GM23338 (cell line): ENCODE results near the gene EIF3L. TPM values are rescaled to one million over a fixed set of nuclear protein-coding genes. Genes with fewer than 3 reads are reported as not detected.

ENCODE experiments used
- ATAC-seq: fragments of 200-7000 bp; cut with Tn5 transposase; 3 replicates; pipeline ENCODE4 v1.9.1; 2020
- DNase-seq: peaks from one replicate; pipeline ENCODE4 v3.0.0-alpha.2; 2015; ENCODE audit warnings: low spot score
- H2AFZ ChIP-seq: fragments of 200-600 bp; sonication (generic); 2 replicates; pipeline ENCODE4 v1.8.0; 2016; ENCODE audit warnings: antibody characterized with exemption, mild to moderate bottlenecking, moderate library complexity
- H3F3A ChIP-seq: fragments of 200-600 bp; sonication (generic); replicated peaks from 2 replicates; pipeline ENCODE4 v1.8.0; 2017; ENCODE audit warnings: antibody characterized with exemption, mixed run types, low read depth
- H3K27ac ChIP-seq: fragments of 200-600 bp; sonication (generic); 2 replicates; pipeline ENCODE4 v1.6.1; 2016; ENCODE audit warnings: low read depth
- H3K27me3 ChIP-seq: fragments of 200-600 bp; sonication (generic); 2 replicates; pipeline ENCODE4 v1.8.0; 2016; ENCODE audit warnings: mild to moderate bottlenecking, mixed run types, moderate library complexity; ENCODE audit not compliant: insufficient read depth
- H3K36me3 ChIP-seq: fragments of 200-600 bp; sonication (generic); 2 replicates; pipeline ENCODE4 v1.8.0; 2016; ENCODE audit warnings: mild to moderate bottlenecking; ENCODE audit not compliant: insufficient read depth
- H3K4me1 ChIP-seq: fragments of 200-600 bp; sonication (generic); 2 replicates; pipeline ENCODE4 v1.8.0; 2016; ENCODE audit warnings: mild to moderate bottlenecking, moderate library complexity; ENCODE audit not compliant: insufficient read depth
- H3K4me2 ChIP-seq: fragments of 200-600 bp; sonication (generic); 2 replicates; pipeline ENCODE4 v1.7.1; 2017; ENCODE audit warnings: mixed run types
- H3K4me3 ChIP-seq: fragments of 200-600 bp; sonication (generic); 2 replicates; pipeline ENCODE4 v1.6.1; 2016; ENCODE audit warnings: mixed run types
- H3K79me2 ChIP-seq: fragments of 200-600 bp; sonication (generic); replicated peaks from 2 replicates; pipeline ENCODE4 v1.8.0; 2017; ENCODE audit warnings: mild to moderate bottlenecking; ENCODE audit not compliant: insufficient read depth
- H3K9me2 ChIP-seq: fragments of 200-600 bp; sonication (generic); 2 replicates; pipeline ENCODE4 v1.8.0; 2017; ENCODE audit not compliant: insufficient read depth
- H4K20me1 ChIP-seq: fragments of 200-600 bp; sonication (generic); replicated peaks from 2 replicates; pipeline ENCODE4 v1.8.0; 2017; ENCODE audit warnings: mild to moderate bottlenecking; ENCODE audit not compliant: insufficient read depth
- H3K27ac Mint-ChIP-seq: 2 replicates; pipeline ENCODE4 v1.8.0; 2020; ENCODE audit warnings: inconsistent platforms, mild to moderate bottlenecking, moderate library complexity, mixed read lengths
- H3K27me3 Mint-ChIP-seq: 3 replicates; pipeline ENCODE4 v1.8.0; 2022; ENCODE audit warnings: low read depth, mild to moderate bottlenecking, moderate library complexity, mixed read lengths, inconsistent platforms; ENCODE audit not compliant: insufficient read depth, poor library complexity
- H3K36me3 Mint-ChIP-seq: 3 replicates; pipeline ENCODE4 v1.8.0; 2021; ENCODE audit warnings: low read depth, mild to moderate bottlenecking, inconsistent platforms, moderate library complexity, mixed read lengths
- H3K4me1 Mint-ChIP-seq: 3 replicates; pipeline ENCODE4 v1.8.0; 2020; ENCODE audit warnings: mild to moderate bottlenecking, inconsistent platforms, mixed read lengths
- H3K4me3 Mint-ChIP-seq: 3 replicates; pipeline ENCODE4 v1.8.0; 2021; ENCODE audit warnings: moderate library complexity, mild to moderate bottlenecking, inconsistent platforms, mixed read lengths
- H3K9me3 Mint-ChIP-seq: 3 replicates; pipeline ENCODE4 v1.8.0; 2020; ENCODE audit warnings: moderate library complexity, mild to moderate bottlenecking, inconsistent platforms, mixed read lengths
- CREB1 ChIP-seq: fragments of 250-450 bp; sonication (Bioruptor Pico); IDR thresholded peaks from 2 replicates; pipeline ENCODE4 v1.5.0; 2020; ENCODE audit warnings: low read depth, mild to moderate bottlenecking, moderate library complexity
- EZH2 ChIP-seq: fragments of 200-600 bp; sonication (generic); IDR thresholded peaks from one replicate; pipeline ENCODE4 v1.8.0; 2017; ENCODE audit warnings: antibody characterized with exemption, mild to moderate bottlenecking, low read depth; ENCODE audit not compliant: unreplicated experiment
- EZH2phosphoT487 ChIP-seq: fragments of 200-600 bp; sonication (generic); IDR thresholded peaks from one replicate; pipeline ENCODE4 v1.8.1; 2018; ENCODE audit warnings: antibody characterized with exemption; ENCODE audit not compliant: unreplicated experiment
- JUNB ChIP-seq: IDR thresholded peaks from one replicate; pipeline ENCODE4 v1.6.1; 2016; ENCODE audit warnings: antibody characterized with exemption; ENCODE audit not compliant: unreplicated experiment
- NANOG ChIP-seq: IDR thresholded peaks from 2 replicates; pipeline ENCODE4 v1.6.1; 2016; ENCODE audit warnings: antibody characterized with exemption, borderline replicate concordance
- POLR2AphosphoS5 ChIP-seq: IDR thresholded peaks from 2 replicates; pipeline ENCODE4 v1.6.1; 2016; ENCODE audit warnings: antibody characterized with exemption, low read depth
- STAT1 ChIP-seq: IDR thresholded peaks from one replicate; pipeline ENCODE4 v1.6.1; 2016; ENCODE audit warnings: antibody characterized with exemption; ENCODE audit not compliant: unreplicated experiment
- ZNF114 ChIP-seq: fragments of 250-450 bp; sonication (Bioruptor Pico); IDR thresholded peaks from 2 replicates; pipeline ENCODE4 v1.5.0; 2020; ENCODE audit warnings: mild to moderate bottlenecking, moderate library complexity
- ZNF331 ChIP-seq: fragments of 250-450 bp; sonication (Bioruptor Pico); IDR thresholded peaks from 2 replicates; pipeline ENCODE4 v1.5.0; 2020; ENCODE audit warnings: low read depth, mild to moderate bottlenecking, moderate library complexity
- polyA plus RNA-seq: library from polyadenylated mRNA; unstranded; fragments of >200 nt; fragmentation: Nextera tagmentation; extraction: Ambion mirVana; gene quantifications from 2 replicates; pipeline ENCODE4 v1.2.1, GENCODE V29; 2016
- total RNA-seq: library from RNA; depleted of rRNA; stranded (reverse); fragments of >200 nt; shearing (Covaris generic); gene quantifications from 2 replicates; pipeline ENCODE4 v1.2.3, GENCODE V29; 2014
- TF ChIP-seq, protein P1 (sequence below), 2 experiments: fragments of 200-600 bp in 1 of 2; sonication (generic) in 1 of 2; conservative IDR thresholded peaks; 2 replicates each; pipeline versions ENCODE4 v1.5.1 to v1.6.1; 2016 to 2017; ENCODE audit warnings: antibody characterized with exemption in 2 of 2, low read depth in 2 of 2, mild to moderate bottlenecking in 2 of 2, moderate library complexity in 1 of 2
- TF ChIP-seq, protein P2 (sequence below): IDR thresholded peaks from 2 replicates; pipeline ENCODE4 v1.6.1; 2016; ENCODE audit warnings: antibody characterized with exemption
- TF ChIP-seq, protein P3 (sequence below): IDR thresholded peaks from one replicate; pipeline ENCODE4 v1.6.1; 2018; ENCODE audit warnings: antibody characterized with exemption; ENCODE audit not compliant: unreplicated experiment
- TF ChIP-seq, protein P4 (sequence below): fragments of 250-450 bp; sonication (Bioruptor Pico); IDR thresholded peaks from 2 replicates; pipeline ENCODE4 v1.5.0; 2020; ENCODE audit warnings: mild to moderate bottlenecking, moderate library complexity

Gene EIF3L
- total and polyA plus RNA-seq, 2 experiments from 2014 or later, result 430 to 459 TPM

DNA sequence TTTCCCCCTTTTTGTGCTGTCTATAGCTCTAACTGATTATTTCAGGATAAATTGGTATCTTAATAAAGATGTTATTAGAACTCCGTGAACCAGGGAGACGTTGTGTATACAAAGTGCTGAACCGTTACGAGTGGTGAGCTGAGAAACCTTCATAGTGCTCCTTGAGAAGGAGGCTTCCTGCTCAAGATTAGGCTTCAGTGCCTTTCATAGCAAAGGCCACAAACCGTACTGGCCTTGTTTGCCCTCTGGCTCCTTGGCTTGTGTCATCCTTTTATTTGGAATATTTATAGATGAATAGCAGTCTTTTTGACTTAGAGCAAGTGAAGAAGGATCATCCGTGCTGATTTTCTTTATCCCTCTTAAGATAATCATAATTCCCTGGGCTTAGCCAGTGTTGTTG is 16.3 kb downstream of the EIF3L start:
- Histone ChIP-seq H2AFZ (no peak overlapping the region), H3K4me1 (no peaks in the 10 kb centered on the region), H3K36me3 (peaks cover 71% of the 10 kb centered on the region), H3K4me2 (no peak overlapping the region), H3K27ac (no peak overlapping the region), H3K9me2 (no peaks in the 10 kb centered on the region), H3F3A (peaks cover 68% of the 10 kb centered on the region), H3K4me3 (no peak overlapping the region), H3K79me2 (peaks cover 44% of the 10 kb centered on the region), H4K20me1 (peaks cover 27% of the 10 kb centered on the region), H3K27me3 (no peaks in the 10 kb centered on the region)
- Mint-ChIP-seq H3K4me1 (peaks cover 4% of the 10 kb centered on the region; the same call in 2 of the 3 replicates), H3K4me3 (no peak overlapping the region), H3K27ac (no peak overlapping the region), H3K36me3 (peaks cover 100% of the 10 kb centered on the region), H3K9me3 (no peaks in the 10 kb centered on the region; the same call in 2 of the 3 replicates), H3K27me3 (peaks cover 4% of the 10 kb centered on the region)
- DNase-seq, result no peak
- TF ChIP-seq STAT1 (no peak), POLR2AphosphoS5 (no peak), CREB1 (CRISPR knock-in tag) (no peak), EZH2phosphoT487 (no peak), NANOG (no peak), ZNF114 (CRISPR knock-in tag) (no peak), EZH2 (no peak), JUNB (no peak), ZNF331 (CRISPR knock-in tag) (no peak)
- TF ChIP-seq, protein P1, sequence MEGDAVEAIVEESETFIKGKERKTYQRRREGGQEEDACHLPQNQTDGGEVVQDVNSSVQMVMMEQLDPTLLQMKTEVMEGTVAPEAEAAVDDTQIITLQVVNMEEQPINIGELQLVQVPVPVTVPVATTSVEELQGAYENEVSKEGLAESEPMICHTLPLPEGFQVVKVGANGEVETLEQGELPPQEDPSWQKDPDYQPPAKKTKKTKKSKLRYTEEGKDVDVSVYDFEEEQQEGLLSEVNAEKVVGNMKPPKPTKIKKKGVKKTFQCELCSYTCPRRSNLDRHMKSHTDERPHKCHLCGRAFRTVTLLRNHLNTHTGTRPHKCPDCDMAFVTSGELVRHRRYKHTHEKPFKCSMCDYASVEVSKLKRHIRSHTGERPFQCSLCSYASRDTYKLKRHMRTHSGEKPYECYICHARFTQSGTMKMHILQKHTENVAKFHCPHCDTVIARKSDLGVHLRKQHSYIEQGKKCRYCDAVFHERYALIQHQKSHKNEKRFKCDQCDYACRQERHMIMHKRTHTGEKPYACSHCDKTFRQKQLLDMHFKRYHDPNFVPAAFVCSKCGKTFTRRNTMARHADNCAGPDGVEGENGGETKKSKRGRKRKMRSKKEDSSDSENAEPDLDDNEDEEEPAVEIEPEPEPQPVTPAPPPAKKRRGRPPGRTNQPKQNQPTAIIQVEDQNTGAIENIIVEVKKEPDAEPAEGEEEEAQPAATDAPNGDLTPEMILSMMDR (conservative IDR thresholded peaks at IDR 0.05; ENCODE audit: low read depth in 2 of 2), result no peak
- TF ChIP-seq, protein P2, sequence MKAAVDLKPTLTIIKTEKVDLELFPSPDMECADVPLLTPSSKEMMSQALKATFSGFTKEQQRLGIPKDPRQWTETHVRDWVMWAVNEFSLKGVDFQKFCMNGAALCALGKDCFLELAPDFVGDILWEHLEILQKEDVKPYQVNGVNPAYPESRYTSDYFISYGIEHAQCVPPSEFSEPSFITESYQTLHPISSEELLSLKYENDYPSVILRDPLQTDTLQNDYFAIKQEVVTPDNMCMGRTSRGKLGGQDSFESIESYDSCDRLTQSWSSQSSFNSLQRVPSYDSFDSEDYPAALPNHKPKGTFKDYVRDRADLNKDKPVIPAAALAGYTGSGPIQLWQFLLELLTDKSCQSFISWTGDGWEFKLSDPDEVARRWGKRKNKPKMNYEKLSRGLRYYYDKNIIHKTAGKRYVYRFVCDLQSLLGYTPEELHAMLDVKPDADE, result no peak
- TF ChIP-seq, protein P3, sequence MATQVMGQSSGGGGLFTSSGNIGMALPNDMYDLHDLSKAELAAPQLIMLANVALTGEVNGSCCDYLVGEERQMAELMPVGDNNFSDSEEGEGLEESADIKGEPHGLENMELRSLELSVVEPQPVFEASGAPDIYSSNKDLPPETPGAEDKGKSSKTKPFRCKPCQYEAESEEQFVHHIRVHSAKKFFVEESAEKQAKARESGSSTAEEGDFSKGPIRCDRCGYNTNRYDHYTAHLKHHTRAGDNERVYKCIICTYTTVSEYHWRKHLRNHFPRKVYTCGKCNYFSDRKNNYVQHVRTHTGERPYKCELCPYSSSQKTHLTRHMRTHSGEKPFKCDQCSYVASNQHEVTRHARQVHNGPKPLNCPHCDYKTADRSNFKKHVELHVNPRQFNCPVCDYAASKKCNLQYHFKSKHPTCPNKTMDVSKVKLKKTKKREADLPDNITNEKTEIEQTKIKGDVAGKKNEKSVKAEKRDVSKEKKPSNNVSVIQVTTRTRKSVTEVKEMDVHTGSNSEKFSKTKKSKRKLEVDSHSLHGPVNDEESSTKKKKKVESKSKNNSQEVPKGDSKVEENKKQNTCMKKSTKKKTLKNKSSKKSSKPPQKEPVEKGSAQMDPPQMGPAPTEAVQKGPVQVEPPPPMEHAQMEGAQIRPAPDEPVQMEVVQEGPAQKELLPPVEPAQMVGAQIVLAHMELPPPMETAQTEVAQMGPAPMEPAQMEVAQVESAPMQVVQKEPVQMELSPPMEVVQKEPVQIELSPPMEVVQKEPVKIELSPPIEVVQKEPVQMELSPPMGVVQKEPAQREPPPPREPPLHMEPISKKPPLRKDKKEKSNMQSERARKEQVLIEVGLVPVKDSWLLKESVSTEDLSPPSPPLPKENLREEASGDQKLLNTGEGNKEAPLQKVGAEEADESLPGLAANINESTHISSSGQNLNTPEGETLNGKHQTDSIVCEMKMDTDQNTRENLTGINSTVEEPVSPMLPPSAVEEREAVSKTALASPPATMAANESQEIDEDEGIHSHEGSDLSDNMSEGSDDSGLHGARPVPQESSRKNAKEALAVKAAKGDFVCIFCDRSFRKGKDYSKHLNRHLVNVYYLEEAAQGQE, result no peak
- TF ChIP-seq, protein P4, sequence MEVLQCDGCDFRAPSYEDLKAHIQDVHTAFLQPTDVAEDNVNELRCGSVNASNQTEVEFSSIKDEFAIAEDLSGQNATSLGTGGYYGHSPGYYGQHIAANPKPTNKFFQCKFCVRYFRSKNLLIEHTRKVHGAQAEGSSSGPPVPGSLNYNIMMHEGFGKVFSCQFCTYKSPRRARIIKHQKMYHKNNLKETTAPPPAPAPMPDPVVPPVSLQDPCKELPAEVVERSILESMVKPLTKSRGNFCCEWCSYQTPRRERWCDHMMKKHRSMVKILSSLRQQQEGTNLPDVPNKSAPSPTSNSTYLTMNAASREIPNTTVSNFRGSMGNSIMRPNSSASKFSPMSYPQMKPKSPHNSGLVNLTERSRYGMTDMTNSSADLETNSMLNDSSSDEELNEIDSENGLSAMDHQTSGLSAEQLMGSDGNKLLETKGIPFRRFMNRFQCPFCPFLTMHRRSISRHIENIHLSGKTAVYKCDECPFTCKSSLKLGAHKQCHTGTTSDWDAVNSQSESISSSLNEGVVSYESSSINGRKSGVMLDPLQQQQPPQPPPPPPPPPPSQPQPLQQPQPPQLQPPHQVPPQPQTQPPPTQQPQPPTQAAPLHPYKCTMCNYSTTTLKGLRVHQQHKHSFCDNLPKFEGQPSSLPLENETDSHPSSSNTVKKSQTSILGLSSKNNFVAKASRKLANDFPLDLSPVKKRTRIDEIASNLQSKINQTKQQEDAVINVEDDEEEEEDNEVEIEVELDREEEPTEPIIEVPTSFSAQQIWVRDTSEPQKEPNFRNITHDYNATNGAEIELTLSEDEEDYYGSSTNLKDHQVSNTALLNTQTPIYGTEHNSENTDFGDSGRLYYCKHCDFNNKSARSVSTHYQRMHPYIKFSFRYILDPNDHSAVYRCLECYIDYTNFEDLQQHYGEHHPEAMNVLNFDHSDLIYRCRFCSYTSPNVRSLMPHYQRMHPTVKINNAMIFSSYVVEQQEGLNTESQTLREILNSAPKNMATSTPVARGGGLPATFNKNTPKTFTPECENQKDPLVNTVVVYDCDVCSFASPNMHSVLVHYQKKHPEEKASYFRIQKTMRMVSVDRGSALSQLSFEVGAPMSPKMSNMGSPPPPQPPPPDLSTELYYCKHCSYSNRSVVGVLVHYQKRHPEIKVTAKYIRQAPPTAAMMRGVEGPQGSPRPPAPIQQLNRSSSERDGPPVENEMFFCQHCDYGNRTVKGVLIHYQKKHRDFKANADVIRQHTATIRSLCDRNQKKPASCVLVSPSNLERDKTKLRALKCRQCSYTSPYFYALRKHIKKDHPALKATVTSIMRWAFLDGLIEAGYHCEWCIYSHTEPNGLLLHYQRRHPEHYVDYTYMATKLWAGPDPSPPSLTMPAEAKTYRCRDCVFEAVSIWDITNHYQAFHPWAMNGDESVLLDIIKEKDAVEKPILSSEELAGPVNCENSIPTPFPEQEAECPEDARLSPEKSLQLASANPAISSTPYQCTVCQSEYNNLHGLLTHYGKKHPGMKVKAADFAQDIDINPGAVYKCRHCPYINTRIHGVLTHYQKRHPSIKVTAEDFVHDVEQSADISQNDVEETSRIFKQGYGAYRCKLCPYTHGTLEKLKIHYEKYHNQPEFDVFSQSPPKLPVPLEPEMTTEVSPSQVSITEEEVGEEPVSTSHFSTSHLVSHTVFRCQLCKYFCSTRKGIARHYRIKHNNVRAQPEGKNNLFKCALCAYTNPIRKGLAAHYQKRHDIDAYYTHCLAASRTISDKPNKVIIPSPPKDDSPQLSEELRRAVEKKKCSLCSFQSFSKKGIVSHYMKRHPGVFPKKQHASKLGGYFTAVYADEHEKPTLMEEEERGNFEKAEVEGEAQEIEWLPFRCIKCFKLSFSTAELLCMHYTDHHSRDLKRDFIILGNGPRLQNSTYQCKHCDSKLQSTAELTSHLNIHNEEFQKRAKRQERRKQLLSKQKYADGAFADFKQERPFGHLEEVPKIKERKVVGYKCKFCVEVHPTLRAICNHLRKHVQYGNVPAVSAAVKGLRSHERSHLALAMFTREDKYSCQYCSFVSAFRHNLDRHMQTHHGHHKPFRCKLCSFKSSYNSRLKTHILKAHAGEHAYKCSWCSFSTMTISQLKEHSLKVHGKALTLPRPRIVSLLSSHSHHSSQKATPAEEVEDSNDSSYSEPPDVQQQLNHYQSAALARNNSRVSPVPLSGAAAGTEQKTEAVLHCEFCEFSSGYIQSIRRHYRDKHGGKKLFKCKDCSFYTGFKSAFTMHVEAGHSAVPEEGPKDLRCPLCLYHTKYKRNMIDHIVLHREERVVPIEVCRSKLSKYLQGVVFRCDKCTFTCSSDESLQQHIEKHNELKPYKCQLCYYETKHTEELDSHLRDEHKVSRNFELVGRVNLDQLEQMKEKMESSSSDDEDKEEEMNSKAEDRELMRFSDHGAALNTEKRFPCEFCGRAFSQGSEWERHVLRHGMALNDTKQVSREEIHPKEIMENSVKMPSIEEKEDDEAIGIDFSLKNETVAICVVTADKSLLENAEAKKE (CRISPR knock-in tag), result no peak
- no peak for ATAC-seq
